Activated naive CD4-positive, alpha-beta T cell treated with Interleukin-2 at 50 U/mL for 16 hours (primary cell): ENCODE data around the gene FGFR2.

Experiments used
- DNase-seq: peaks from one replicate; pipeline ENCODE4 v3.0.0-alpha.2; 2020

FGFR2 gene

DNA sequence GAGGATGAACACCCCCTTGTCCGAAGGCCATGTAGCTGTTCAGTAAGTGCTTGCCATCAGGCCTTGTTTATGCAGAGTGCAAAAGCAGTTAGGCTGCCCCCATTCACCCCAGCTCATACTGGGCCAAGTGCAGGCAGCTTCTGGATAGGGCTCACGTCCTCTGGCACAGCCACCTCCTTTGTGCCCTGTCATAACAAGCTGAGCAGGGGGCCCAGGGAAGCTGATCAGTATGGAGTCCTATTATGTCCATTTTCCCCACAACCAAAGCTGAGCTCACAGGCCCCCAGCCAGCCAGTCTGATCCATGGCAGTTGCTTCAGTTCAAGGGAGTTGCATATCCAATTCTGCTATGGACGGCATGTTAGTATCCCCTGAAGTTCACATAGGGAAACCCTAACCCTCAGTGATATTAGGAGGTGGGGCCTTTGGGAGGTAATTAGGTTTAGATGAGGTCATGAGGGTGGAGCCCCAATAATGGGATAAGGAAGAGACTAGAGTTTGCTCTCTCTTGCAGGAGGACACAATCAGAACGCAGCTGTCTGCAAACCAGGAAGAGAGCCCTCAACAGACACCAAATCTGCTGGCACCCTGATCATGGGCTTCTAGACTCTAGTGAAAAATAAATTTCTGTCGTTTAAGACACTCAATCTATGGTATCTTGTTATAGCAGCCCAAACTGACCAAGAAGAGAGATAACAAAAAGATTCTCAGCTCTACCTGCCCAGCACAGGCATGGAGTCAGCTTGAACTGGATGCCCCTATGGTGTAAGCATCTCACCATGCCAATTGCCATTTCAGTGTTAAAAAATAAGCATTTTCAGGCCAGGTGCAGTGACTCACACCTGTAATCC is 155.9 kb downstream of the FGFR2 start:
- no peak for DNase-seq

DNA sequence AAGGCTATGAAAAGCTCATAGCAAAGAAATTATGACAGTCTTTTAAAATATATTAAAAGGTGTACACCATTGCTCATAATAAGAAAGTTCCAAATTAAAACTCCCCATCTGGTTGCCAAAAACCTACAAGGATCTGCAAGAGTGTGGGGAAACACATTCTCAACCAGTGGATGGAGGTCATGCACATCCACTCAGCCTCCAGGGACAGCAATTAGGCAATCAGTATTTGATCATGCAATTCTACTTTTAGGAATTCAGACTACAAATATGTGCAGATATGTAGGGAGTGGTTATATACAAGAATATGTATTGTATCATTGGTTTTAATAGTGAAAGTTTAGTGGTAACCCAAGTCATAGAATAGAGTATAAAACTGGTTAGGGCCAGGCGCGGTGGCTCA is 157.8 kb downstream of the FGFR2 start:
- no peak for DNase-seq

DNA sequence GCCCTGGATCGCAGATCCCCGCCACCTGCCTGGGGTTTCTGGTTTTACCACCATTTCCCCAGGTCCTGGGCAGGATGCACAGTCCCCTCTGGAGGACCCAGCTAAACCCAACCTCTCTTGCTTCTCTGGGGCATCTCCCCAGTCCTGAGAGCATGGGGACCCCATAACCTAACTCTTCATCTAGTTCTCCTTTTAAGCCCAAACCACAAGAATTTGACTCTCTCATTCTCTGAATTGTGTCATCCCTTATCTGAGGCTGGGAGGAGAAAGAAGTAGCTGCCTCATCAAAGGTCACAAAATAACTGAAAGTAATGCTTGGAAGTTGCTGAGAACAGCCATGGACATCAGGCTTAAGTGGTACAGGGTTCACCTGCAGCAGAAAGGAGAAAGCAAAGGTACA is 159.9 kb downstream of the FGFR2 start:
- no peak for DNase-seq

DNA sequence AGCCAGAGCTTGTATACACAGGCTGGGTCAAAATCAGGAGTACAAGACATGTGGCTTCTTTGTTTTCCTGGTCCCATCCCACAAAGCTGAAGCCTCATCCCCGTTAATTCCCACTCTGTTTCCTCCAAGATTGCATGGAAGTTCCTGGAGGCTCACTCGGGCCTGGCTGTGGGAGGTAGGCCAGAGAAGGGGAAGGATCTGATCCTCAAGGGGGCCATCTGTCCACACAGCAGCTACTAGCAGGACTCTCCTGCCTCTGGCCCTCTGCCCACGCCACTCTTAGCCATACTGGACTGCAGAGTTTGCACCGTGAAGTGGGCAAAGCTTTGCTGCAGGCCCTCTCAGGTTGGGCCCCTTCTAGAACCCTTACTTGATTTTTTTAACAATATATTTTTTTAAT is 160.6 kb downstream of the FGFR2 start:
- DNase-seq, result no peak

DNA sequence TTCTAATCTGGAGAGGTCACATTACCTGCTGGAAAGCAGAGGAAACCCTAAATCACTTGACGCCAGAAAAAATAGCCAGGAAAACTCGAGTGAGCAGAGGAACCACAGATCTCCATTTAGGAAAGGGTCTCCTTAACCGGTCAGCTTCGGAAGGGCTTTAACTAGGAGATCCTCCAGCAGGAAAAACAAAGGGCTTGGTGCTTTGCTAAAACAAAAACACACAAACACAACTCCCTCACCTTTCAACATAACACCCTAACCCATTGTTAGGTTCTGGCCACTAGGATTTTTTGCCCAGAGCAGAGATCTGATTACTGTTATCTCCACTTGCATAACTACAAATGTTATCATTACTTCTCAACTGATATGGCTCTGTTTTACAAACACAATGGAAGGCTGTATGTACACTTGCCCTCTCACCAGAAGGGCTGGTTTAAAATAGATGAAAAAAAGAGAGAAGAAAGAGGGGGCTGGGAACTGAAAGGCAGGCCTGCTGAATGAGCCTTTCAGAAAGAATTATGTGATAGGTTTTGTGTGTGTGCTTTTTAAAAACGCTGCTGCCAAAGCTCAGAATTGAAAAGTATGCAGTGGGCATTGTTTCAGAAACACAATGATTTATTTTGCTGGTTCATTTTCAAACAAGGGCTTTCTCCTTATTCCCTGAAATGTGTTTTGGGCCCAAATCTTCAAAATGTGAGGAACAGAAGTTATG is 161.5 kb downstream of the FGFR2 start:
- no peak for DNase-seq

DNA sequence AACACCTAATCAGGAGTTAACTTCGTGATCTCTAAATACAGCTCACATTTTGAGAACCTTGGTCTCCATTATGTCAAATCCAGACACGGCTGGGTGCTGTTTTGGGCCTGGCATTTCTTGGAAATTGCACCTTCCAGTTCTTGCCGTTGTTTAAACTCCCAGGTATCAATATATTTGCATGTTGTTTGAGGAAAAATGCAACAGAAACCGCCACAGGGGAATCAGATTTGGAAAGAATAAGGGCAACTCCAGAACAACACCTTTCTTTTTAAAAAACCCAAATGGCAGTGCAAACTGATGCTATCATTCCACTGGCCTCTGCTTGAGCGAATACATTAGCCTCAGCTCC is 162.0 kb downstream of the FGFR2 start:
- DNase-seq, result no peak

DNA sequence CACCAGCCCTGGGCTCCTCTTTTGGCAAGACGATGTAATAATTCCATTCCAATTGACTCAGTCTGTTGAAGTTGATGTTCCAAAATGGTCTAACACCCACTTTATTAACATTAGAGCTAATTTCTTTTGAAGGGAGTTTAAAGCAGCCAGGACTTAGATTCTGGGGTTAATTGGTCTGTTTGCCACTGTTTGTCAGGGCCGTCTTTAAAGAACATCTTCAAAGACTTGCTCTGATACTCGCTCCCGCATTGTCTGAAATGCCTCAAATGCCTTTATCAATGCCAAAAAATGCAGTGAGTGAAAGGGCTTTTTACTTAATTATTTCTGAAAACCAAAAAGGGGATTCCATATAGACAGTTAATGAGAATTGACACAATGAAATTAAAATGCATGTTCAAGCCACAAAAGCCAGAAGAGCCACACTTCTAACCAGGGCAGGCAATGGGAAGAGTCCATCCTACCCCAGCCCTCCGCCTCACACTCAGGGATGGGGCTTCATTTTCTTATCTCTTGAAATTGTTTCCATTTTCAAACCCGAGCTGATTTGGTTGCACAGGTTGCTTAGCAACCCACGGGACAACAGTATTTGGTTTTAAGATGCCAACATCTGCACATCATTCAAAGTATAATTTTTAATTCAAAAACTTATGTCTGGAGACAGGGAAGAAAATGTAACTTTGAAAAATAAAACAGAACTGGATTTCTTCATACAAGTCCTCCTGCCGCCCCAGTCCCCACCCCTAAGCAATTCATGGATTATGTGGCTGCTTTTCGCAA is 163.0 kb downstream of the FGFR2 start:
- DNase-seq, result no peak

DNA sequence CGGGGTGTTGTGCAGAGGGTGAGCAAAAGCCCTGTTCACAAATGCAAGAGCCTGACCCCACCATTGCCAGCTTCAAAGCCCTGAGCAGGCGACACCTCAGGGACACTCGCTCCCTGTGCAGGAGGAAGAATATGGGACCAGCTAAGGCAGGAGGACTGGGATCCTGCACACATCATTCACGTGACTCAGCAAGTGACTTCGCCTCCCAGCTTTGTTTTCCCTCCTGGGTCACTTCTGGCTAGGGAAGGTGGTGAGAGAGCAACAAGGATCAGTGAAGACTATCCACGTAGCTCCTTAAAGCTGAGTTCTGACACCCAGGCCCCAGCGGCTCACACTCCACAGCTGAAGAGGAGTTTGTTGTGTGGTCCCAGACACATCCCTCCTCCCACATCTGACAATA is 164.3 kb downstream of the FGFR2 start:
- no peak for DNase-seq

DNA sequence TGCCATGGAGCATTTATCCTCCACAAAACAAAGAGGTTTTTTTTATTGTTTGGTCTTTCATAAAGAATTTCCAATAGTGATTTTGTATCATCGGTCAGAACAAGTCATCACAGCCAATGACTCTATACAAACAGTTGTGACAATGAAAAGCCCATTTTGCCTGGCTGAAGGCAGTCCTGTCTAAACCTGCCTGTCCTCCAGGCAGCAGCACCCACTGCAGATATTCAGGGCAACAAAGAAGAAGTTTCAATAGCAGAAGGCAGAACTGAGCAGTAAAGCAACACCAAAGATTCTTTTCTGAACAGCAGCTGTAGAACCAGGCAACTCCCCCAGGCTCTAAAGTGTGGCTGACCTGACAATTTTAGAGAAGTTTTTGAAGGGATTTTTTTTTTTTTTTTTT is 169.4 kb downstream of the FGFR2 start:
- DNase-seq, result no peak
